ENCODE data around the gene EXOC7.

The EXOC7 gene

DNA sequence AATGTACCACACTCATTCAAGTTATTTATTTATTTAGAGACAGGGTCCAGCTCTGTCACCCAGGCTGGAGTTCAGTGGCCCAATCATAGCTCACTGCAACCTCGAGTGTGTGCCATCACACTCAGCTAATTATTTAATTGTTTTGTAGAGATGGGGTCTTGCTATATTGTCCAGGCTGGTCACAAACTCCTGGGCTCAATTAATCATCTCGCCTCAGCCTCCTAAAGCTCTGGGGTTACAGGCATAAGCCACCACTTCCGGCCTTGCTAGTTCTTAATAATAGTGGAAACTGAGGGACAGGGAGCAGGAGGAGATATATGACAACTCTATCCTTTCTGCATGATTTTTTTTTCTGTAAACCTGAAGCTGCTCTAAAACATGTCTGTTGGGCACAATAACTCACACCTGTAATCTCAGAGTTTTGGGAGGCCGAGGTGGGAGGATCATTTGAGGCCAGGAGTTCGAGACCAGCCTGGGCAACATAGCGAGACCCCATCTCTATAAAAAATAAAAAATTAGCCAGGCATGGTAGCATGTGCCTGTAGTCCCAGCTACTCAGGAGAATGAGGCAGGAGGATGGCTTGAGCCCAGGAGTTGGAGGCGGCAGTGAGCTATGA, 11.7 kb upstream of the EXOC7 start:
- H3K4me3 ChIP-seq (ENCODE audit: low read depth, low read length) = no peak overlapping the region
- no peak for TF ChIP-seq CTCF (conservative IDR thresholded peaks at IDR 0.05; ENCODE audit: low read depth, low read length)
- no peak for DNase-seq (ENCODE audit: low read depth)

DNA sequence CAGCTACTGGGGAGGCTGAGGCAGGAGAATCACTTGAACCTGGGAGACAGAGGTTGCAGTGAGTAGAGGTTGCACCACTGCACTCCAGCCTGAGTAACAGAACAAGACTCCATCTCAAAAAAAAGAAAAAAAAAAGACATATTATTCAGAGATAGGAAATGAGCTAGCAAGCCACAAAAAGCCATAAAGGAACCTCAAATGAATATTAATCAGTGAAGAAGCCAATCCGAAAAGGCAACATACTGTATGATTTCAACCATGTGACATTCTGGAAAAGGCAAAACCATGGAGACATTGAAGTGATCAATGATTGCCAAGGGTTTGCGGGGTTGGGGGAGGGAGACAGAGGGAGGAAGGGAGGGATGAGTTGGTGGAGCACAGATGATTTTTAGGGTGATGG, 8.4 kb upstream of the EXOC7 start:
- no peak for DNase-seq (ENCODE audit: low read depth)
- no peak for TF ChIP-seq CTCF (conservative IDR thresholded peaks at IDR 0.05; ENCODE audit: low read depth, low read length)

DNA sequence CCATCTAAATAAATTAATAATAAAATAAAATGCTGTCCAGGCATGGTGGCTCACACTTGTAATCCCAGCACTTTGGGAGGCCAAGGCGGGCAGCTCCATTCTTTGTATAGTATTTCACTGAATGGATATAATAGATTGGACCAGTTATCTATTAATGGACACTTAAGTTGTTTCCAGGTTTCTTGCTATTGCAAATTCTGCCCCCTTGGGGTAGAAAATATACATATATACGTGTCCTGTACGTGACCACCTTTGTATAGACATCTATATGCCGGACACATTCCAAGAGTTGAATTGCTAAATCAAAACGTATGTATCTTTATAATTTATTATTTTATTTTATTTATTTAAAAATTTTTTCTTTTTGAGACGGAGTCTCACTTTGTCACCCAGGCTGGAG, 3.9 kb upstream of the EXOC7 start:
- no peak for TF ChIP-seq CTCF (conservative IDR thresholded peaks at IDR 0.05; ENCODE audit: low read depth, low read length)
- DNase-seq (ENCODE audit: low read depth) = peak; percentile 33
- no peak overlapping the region for H3K4me3 ChIP-seq (ENCODE audit: low read depth, low read length)

More for the DNA sequence above, 8.4 kb upstream of the EXOC7 start:
- no peak overlapping the region for H3K4me3 ChIP-seq (ENCODE audit: low read depth, low read length)

GRCh38 chr17:76106703-76107102, 3.1 kb upstream of the EXOC7 start:
- no peak for DNase-seq (ENCODE audit: low read depth)
- TF ChIP-seq CTCF (conservative IDR thresholded peaks at IDR 0.05; ENCODE audit: low read depth, low read length) = no peak
- H3K4me3 ChIP-seq (ENCODE audit: low read depth, low read length) = no peak overlapping the region

- H3K4me3 ChIP-seq (ENCODE audit: low read depth, low read length) = no peak overlapping the region
- no peak for DNase-seq (ENCODE audit: low read depth)
- TF ChIP-seq CTCF (conservative IDR thresholded peaks at IDR 0.05; ENCODE audit: low read depth, low read length) = no peak
Observed at GRCh38 chr17:76104896-76105231, 1.3 kb upstream of the EXOC7 start.

DNA sequence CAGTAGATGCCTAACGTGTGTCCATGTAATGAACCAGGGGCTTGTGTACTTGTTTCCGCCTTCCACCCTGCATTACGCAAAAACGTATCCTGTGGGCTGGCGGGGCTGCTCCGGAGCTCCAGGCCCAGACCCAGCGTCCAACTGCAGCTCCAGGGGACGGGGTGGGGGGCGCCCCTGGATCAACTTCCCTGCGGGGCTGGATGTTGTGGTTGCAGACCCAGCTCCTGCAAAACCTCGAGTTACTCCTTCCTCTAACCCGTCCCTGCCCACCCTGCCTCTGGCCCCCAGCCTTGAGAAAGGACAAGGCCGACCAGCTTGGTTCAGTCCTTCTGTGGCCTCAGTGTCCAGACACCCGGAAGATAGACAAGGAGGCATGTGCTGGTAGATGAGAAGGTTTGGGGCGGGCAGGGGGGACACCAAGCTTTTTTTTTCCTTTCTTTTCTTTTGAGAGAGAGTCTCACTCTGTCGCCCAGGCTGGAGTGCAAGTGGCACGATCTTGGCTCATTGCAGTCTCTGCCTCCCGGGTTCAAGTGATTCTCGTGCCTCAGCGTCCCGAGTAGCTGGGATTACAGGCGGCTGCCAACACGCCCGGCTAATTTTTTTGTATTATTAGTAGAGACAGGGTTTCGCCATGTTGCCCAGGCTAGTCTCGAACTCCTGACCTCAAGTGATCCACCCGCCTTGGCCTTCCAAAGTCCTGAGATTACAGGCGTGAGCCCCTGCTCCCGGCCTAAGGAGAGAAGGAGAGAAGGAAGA, 731 bp upstream of the EXOC7 start:
- H3K4me3 ChIP-seq (ENCODE audit: low read depth, low read length) = peak overlapping the region; percentile 93

More for the DNA sequence above, 731 bp upstream of the EXOC7 start:
- no peak for DNase-seq (ENCODE audit: low read depth)
- no peak for TF ChIP-seq CTCF (conservative IDR thresholded peaks at IDR 0.05; ENCODE audit: low read depth, low read length)

Measured in choroid plexus epithelial cell (primary cell).